Activated CD8-positive, alpha-beta T cell treated with anti-CD3 and anti-CD28 coated beads for 36 hours (primary cell): ENCODE results near the gene NRL. TPM values are rescaled to one million over a fixed set of nuclear protein-coding genes. Genes with fewer than 3 reads are reported as not detected.
A peak's percentile ranks its signal among the peaks of the same experiment; 100 is the strongest.

Source experiments
- ATAC-seq: fragments of 200-7000 bp; cut with Tn5 transposase; one replicate; pipeline ENCODE4 v1.10.0; 2021; ENCODE audit warnings: mild to moderate bottlenecking, moderate library complexity
- CTCF ChIA-PET: fragments of 350-600 bp; sonication (Branson Sonifier 250); formaldehyde crosslinking; loops from one replicate; lab custom pipeline; 2021; ENCODE audit warnings: antibody characterized with exemption; lab: Charles Lee
- POLR2A ChIA-PET: fragments of 350-600 bp; sonication (Branson Sonifier 250); formaldehyde crosslinking; loops from one replicate; lab custom pipeline; 2021; ENCODE audit warnings: antibody characterized with exemption; lab: Charles Lee
- DNase-seq: peaks from one replicate; pipeline ENCODE4 v3.0.0-alpha.2; 2020
- H3K27ac Mint-ChIP-seq: one replicate; pipeline ENCODE4 v1.8.0; 2021; ENCODE audit warnings: mild to moderate bottlenecking, mixed read lengths
- H3K27me3 Mint-ChIP-seq: one replicate; pipeline ENCODE4 v1.8.0; 2021; ENCODE audit warnings: mixed read lengths
- H3K36me3 Mint-ChIP-seq: one replicate; pipeline ENCODE4 v1.8.0; 2021; ENCODE audit warnings: low read depth, mixed read lengths
- H3K4me1 Mint-ChIP-seq: one replicate; pipeline ENCODE4 v1.8.0; 2021; ENCODE audit warnings: low read depth, mixed read lengths
- H3K4me3 Mint-ChIP-seq: one replicate; pipeline ENCODE4 v1.8.0; 2021; ENCODE audit warnings: mild to moderate bottlenecking, moderate library complexity, mixed read lengths
- H3K9me3 Mint-ChIP-seq: one replicate; pipeline ENCODE4 v1.8.0; 2021; ENCODE audit warnings: mixed read lengths
- CTCF ChIP-seq: fragments of 200-600 bp; IDR thresholded peaks from one replicate; pipeline ENCODE4 v1.8.0; 2022; ENCODE audit warnings: antibody characterized with exemption, mild to moderate bottlenecking
- intact Hi-C: fragments of 100-400 bp; cut with micrococcal nuclease; formaldehyde crosslinking; loops from one replicate; pipeline ENCODE4 v1.10.0; 2022
- total RNA-seq, 2 experiments: library from RNA; stranded (reverse); gene quantifications; one replicate each; pipeline ENCODE4 v1.2.3, GENCODE V29; 2021

The NRL gene
- total RNA-seq, 2 experiments from 2014 or later, result 1.8 to 2.5 TPM

- H3K4me3 Mint-ChIP-seq, result peak overlapping the region; percentile 46
- ChIA-PET POLR2A (interaction anchor here (0.9 to 2.4 kb wide), 8 partner anchors 8 to 49 kb away, joined by 3 to 13 read pairs (median 4); partner anchors contain the start of genes DCAF11, EMC9, IRF9 and NRL), CTCF (interaction anchor here (0.9 to 5.3 kb wide), 5 partner anchors 8 to 28 kb away, joined by 3 to 29 read pairs (median 5); partner anchors contain the start of genes DCAF11, EMC9, IRF9 and NRL)
- peaks cover 38% of the 10 kb centered on the region for H3K4me1 Mint-ChIP-seq
- H3K36me3 Mint-ChIP-seq, result peaks cover 16% of the 10 kb centered on the region
- no peaks in the 10 kb centered on the region for H3K27me3 Mint-ChIP-seq
- intact Hi-C loops, result no loop called here
- DNase-seq, result no peak
- peak overlapping the region; percentile 91 for H3K27ac Mint-ChIP-seq
- no peak for ATAC-seq
- no peaks in the 10 kb centered on the region for H3K9me3 Mint-ChIP-seq
- no peak for TF ChIP-seq CTCF
Measured at GRCh38 chr14:24132976-24133375, 18.2 kb upstream of the NRL start.

GRCh38 chr14:24132061-24132685 lies 17.4 kb upstream of the NRL start:
- ATAC-seq (no peak), DNase-seq (peak; percentile 57)
- no peaks in the 10 kb centered on the region for H3K27me3 Mint-ChIP-seq
- POLR2A ChIA-PET, result interaction anchor here (0.9 to 2.4 kb wide), 7 partner anchors 8 to 50 kb away, joined by 3 to 13 read pairs (median 4); partner anchors contain the start of genes DCAF11, EMC9, IRF9 and NRL
- TF ChIP-seq CTCF, result no peak
- intact Hi-C loops, result no loop called here
- peak overlapping the region; percentile 46 for H3K4me3 Mint-ChIP-seq
- peaks cover 30% of the 10 kb centered on the region for H3K4me1 Mint-ChIP-seq
- H3K9me3 Mint-ChIP-seq, result no peaks in the 10 kb centered on the region
- CTCF ChIA-PET, result interaction anchor here (0.9 to 5.3 kb wide), 6 partner anchors 9 to 29 kb away, joined by 3 to 29 read pairs (median 5); partner anchors contain the start of genes DCAF11, EMC9, IRF9 and NRL
- H3K27ac Mint-ChIP-seq, result peak overlapping the region; percentile 91
- H3K36me3 Mint-ChIP-seq, result peaks cover 8% of the 10 kb centered on the region

- TF ChIP-seq CTCF, result no peak
- Mint-ChIP-seq H3K4me1 (peaks cover 25% of the 10 kb centered on the region), H3K27me3 (no peaks in the 10 kb centered on the region), H3K36me3 (peaks cover 2% of the 10 kb centered on the region), H3K27ac (peak overlapping the region; percentile 91), H3K4me3 (no peak overlapping the region), H3K9me3 (no peaks in the 10 kb centered on the region)
- ChIA-PET CTCF (interaction anchor here (1.7 to 5.3 kb wide), 4 partner anchors 10 to 29 kb away, joined by 5 to 29 read pairs (median 13); partner anchors contain the start of genes DCAF11, IRF9 and NRL), POLR2A (interaction anchor here (1.3 to 2.4 kb wide), 5 partner anchors 10 to 33 kb away, joined by 4 to 13 read pairs (median 5); partner anchors contain the start of genes DCAF11, EMC9 and NRL)
- no peak for ATAC-seq
- intact Hi-C loops, result no loop called here
- DNase-seq, result no peak
Measured at GRCh38 chr14:24131549-24131966, 16.8 kb upstream of the NRL start.

- Mint-ChIP-seq H3K27me3 (no peaks in the 10 kb centered on the region), H3K4me3 (no peak overlapping the region), H3K9me3 (no peaks in the 10 kb centered on the region), H3K4me1 (peaks cover 25% of the 10 kb centered on the region), H3K36me3 (no peaks in the 10 kb centered on the region), H3K27ac (no peak overlapping the region)
- DNase-seq (no peak), ATAC-seq (no peak)
- intact Hi-C loops, result no loop called here
- CTCF ChIA-PET, result interaction anchor here (0.9 to 4.0 kb wide), 3 partner anchors 15 to 40 kb away, joined by 3 to 21 read pairs (median 5); partner anchors contain the start of genes DCAF11 and NRL
- no peak for TF ChIP-seq CTCF
- POLR2A ChIA-PET, result interaction anchor here (1.3 to 2.4 kb wide), 3 partner anchors 9 to 17 kb away, joined by 5 to 13 read pairs (median 5); partner anchors contain the start of genes DCAF11, EMC9 and NRL
Measured at GRCh38 chr14:24130717-24131548, 16.2 kb upstream of the NRL start.
